Measurements from ENCODE around the gene WIPF3. TPM values are rescaled to one million over a fixed set of nuclear protein-coding genes. Genes with fewer than 3 reads are reported as not detected.

The WIPF3 gene
- total and polyA plus RNA-seq, 2 of the 4 experiments (the other 2 are of a cell fraction), result not detected

DNA sequence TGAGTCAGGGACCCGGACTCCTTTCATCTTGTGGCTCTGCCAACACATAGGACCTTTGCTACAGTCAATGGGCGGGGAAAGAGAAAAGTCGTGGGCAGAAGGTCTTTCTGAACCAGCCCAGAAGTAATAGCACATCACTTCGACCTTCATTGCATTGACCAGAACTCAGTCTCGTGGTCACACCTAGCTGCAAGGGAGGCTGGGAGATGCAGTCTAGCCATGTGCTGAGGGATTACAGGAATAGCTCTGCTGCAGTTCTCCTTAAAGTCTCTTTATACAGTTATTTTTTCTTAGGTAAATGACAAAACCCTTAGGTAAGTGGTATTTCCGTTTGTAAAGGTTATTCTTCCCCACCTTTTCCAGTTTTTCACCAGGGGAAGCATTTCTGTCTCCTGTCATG, 25.4 kb downstream of the WIPF3 start:
- ATAC-seq (ENCODE audit: low read depth), result no peak
- H4K5ac ChIP-seq (ENCODE audit: low read depth, low read length), result no peak overlapping the region
- no peak overlapping the region for H3K14ac ChIP-seq (replicated peaks; ENCODE audit: low read depth, low read length)
- H3K27me3 ChIP-seq (ENCODE audit: control insufficient read depth, insufficient read depth, low read length), result peaks cover 3% of the 10 kb centered on the region
- TF ChIP-seq, protein P1, sequence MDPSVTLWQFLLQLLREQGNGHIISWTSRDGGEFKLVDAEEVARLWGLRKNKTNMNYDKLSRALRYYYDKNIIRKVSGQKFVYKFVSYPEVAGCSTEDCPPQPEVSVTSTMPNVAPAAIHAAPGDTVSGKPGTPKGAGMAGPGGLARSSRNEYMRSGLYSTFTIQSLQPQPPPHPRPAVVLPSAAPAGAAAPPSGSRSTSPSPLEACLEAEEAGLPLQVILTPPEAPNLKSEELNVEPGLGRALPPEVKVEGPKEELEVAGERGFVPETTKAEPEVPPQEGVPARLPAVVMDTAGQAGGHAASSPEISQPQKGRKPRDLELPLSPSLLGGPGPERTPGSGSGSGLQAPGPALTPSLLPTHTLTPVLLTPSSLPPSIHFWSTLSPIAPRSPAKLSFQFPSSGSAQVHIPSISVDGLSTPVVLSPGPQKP (IDR thresholded peaks at IDR 0.05; ENCODE audit: borderline replicate concordance, low read depth, low read length), result no peak
- TF ChIP-seq SMC3 (IDR thresholded peaks at IDR 0.05; ENCODE audit: low read depth, low read length) (no peak), RCOR1 (IDR thresholded peaks at IDR 0.05; ENCODE audit: insufficient replicate concordance, low read length) (no peak), RAD21 (IDR thresholded peaks at IDR 0.05; ENCODE audit: low read length) (no peak), NFE2L2 (IDR thresholded peaks at IDR 0.05; ENCODE audit: low read depth, low read length) (no peak), FOS (IDR thresholded peaks at IDR 0.05; ENCODE audit: low read depth, low read length) (no peak), CEBPB (IDR thresholded peaks at IDR 0.05; ENCODE audit: low read depth, low read length) (no peak), BHLHE40 (IDR thresholded peaks at IDR 0.05; ENCODE audit: low read depth, low read length) (no peak), CHD1 (IDR thresholded peaks at IDR 0.05; ENCODE audit: low read depth, low read length) (no peak), MXI1 (IDR thresholded peaks at IDR 0.05; ENCODE audit: borderline replicate concordance, low read depth, low read length) (no peak), RFX5 (IDR thresholded peaks at IDR 0.05; ENCODE audit: low read depth, low read length) (no peak), MAZ (IDR thresholded peaks at IDR 0.05; ENCODE audit: borderline replicate concordance, low read depth, low read length) (no peak), POLR2A (IDR thresholded peaks at IDR 0.05; ENCODE audit: low read depth, low read length) (no peak), MAFK (IDR thresholded peaks at IDR 0.05; ENCODE audit: low read depth, low read length) (no peak)
- TF ChIP-seq, protein P2, sequence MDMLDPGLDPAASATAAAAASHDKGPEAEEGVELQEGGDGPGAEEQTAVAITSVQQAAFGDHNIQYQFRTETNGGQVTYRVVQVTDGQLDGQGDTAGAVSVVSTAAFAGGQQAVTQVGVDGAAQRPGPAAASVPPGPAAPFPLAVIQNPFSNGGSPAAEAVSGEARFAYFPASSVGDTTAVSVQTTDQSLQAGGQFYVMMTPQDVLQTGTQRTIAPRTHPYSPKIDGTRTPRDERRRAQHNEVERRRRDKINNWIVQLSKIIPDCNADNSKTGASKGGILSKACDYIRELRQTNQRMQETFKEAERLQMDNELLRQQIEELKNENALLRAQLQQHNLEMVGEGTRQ (IDR thresholded peaks at IDR 0.05; ENCODE audit: low read depth, low read length), result no peak
- TF ChIP-seq, protein P3, sequence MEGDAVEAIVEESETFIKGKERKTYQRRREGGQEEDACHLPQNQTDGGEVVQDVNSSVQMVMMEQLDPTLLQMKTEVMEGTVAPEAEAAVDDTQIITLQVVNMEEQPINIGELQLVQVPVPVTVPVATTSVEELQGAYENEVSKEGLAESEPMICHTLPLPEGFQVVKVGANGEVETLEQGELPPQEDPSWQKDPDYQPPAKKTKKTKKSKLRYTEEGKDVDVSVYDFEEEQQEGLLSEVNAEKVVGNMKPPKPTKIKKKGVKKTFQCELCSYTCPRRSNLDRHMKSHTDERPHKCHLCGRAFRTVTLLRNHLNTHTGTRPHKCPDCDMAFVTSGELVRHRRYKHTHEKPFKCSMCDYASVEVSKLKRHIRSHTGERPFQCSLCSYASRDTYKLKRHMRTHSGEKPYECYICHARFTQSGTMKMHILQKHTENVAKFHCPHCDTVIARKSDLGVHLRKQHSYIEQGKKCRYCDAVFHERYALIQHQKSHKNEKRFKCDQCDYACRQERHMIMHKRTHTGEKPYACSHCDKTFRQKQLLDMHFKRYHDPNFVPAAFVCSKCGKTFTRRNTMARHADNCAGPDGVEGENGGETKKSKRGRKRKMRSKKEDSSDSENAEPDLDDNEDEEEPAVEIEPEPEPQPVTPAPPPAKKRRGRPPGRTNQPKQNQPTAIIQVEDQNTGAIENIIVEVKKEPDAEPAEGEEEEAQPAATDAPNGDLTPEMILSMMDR (conservative IDR thresholded peaks at IDR 0.05; ENCODE audit: low read depth, low read length), result no peak
- no peaks in the 10 kb centered on the region for H3K36me3 ChIP-seq (ENCODE audit: control insufficient read depth, insufficient read depth, low read length)
- POLR2A ChIA-PET (ENCODE audit: unreplicated experiment), result no interaction called here
- H3K4me2 ChIP-seq (ENCODE audit: low read depth, low read length), result no peak overlapping the region
- H2AFZ ChIP-seq (replicated peaks; ENCODE audit: low read length, poor library complexity), result no peak overlapping the region
- H2BK20ac ChIP-seq (ENCODE audit: low read depth, low read length), result no peak overlapping the region
- no peak overlapping the region for H3K18ac ChIP-seq (ENCODE audit: low read depth, low read length)
- dilution Hi-C loops (cut with HindIII; ENCODE audit: low sequenced_read_pairs, unreplicated experiment) (no loop called here), in situ Hi-C loops (cut with MboI; ENCODE audit: low sequenced_read_pairs) (no loop called here), intact Hi-C loops (cut with micrococcal nuclease) (no loop called here)
- H4K20me1 ChIP-seq (ENCODE audit: insufficient read depth, low read length), result no peaks in the 10 kb centered on the region
- H4K8ac ChIP-seq (ENCODE audit: low read depth in 2 of 2, low read length in 2 of 2), result no peak overlapping the region
- H3K79me1 ChIP-seq (ENCODE audit: low read depth in 1 of 2, low read length in 2 of 2), result no peaks in the 10 kb centered on the region
- H3K4ac ChIP-seq (ENCODE audit: low read depth, low read length), result no peak overlapping the region
- no peak for DNase-seq
- H3K56ac ChIP-seq (ENCODE audit: extremely low read depth, insufficient read depth, low read length), result no peak overlapping the region
- no peaks in the 10 kb centered on the region for H3K4me1 ChIP-seq (ENCODE audit: control insufficient read depth, insufficient read depth, low read length)
- no peak overlapping the region for H3K9ac ChIP-seq (ENCODE audit: low read depth, low read length)
- no peak overlapping the region for H2BK5ac ChIP-seq (ENCODE audit: low read depth, low read length, poor library complexity, severe bottlenecking)
- BruUV-seq (replicated peaks), result no TSS peak
- CTCF ChIA-PET, result no interaction called here
- no peak overlapping the region for H3K23ac ChIP-seq (ENCODE audit: low read depth, low read length)
- no peak overlapping the region for H2BK120ac ChIP-seq (ENCODE audit: low read depth, low read length)
- no peak overlapping the region for H3K4me3 ChIP-seq (ENCODE audit: insufficient read depth, low read depth, low read length)
- H3K27ac ChIP-seq (ENCODE audit: insufficient read depth, low read length), result no peak overlapping the region
- H3K9me3 ChIP-seq (ENCODE audit: control insufficient read depth, insufficient read depth, low read length), result no peaks in the 10 kb centered on the region
- no peak overlapping the region for H2BK15ac ChIP-seq (ENCODE audit: low read depth, low read length)
- H4K91ac ChIP-seq (ENCODE audit: insufficient read depth, low read depth, low read length), result no peak overlapping the region
- H2AK5ac ChIP-seq (ENCODE audit: low read depth, low read length), result no peak overlapping the region
- no peaks in the 10 kb centered on the region for H3K9me1 ChIP-seq (ENCODE audit: insufficient read depth, low read length)
- no peak overlapping the region for H2AK9ac ChIP-seq (replicated peaks; ENCODE audit: low read depth, low read length, poor library complexity)
- no CpG with 5 or more reads among the region's 6 CpGs for WGBS, 2 experiments (ENCODE audit: extremely low coverage in 2 of 2, insufficient read length in 1 of 2)

Data from IMR-90 (cell line).